Sigmoid colon (tissue), 4 donors: Measurements from ENCODE around the gene UBL3.

Experiments
- CTCF ChIP-seq, 4 experiments: fragments of 450-650 bp in 3 of 4; fragments of 200-600 bp in 1 of 4; IDR thresholded peaks; one replicate each; pipeline ENCODE4 v1.5.1; 2016 to 2019; ENCODE audit warnings: antibody characterized with exemption in 4 of 4, mild to moderate bottlenecking in 3 of 4, moderate library complexity in 2 of 4
- EP300 ChIP-seq, 4 donors: sonication (generic); formaldehyde crosslinking; IDR thresholded peaks; one replicate each; pipeline ENCODE4 v1.6.1; 2017; ENCODE audit warnings: antibody characterized with exemption in 4 of 4
- POLR2A ChIP-seq, 2 donors: fragments of 450-650 bp; IDR thresholded peaks; one replicate each; pipeline ENCODE4 v1.6.1; 2016; ENCODE audit warnings: antibody characterized with exemption in 2 of 2, mild to moderate bottlenecking in 2 of 2, moderate library complexity in 2 of 2

DNA sequence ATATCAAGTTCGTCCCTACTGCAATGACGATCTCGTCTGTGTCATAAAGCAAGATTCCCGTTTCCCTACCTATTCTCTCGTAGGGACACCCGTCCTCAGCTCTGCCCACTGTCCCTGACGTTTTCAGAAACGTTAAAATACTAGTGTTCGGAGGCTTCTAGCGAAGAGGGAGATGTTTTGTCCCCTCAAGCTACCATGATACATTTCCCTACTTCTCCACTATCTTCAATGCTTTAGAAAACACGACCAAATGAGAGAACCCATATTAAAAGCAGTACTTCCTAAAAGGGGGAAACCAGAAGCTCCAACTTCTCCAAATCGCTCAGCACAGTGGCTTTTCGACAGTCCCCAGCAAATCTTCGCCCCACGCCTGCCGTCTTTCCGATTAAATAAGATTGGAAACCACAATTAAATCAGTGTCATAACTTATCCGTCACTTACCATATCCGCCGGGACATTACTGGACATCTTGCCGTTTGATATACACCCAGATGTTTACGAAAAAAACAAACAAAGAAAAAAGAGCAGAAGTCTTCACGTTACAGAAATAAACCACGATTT lies 1.3 kb downstream of the UBL3 start:
- no peak for TF ChIP-seq CTCF (IDR thresholded peaks at IDR 0.05)
- TF ChIP-seq EP300 (IDR thresholded peaks at IDR 0.05), result no peak
- TF ChIP-seq POLR2A (IDR thresholded peaks at IDR 0.05), result no peak
